PC-9 (cell line): Measurements from ENCODE around the gene PLCH2. TPM values are rescaled to one million over a fixed set of nuclear protein-coding genes. Genes with fewer than 3 reads are reported as not detected.

ENCODE experiments used
- BruUV-seq: library from RNA; stranded (reverse); fragments of 400-500 nt; replicated peaks from 2 replicates; lab custom pipeline; 2021; lab: Mats Ljungman, UMichigan
- CTCF ChIA-PET: fragments of 300-600 bp; sonication (Branson Sonifier 250); formaldehyde crosslinking; loops from one replicate; lab custom pipeline; 2022; ENCODE audit warnings: antibody characterized with exemption; lab: Charles Lee
- POLR2A ChIA-PET: fragments of 300-600 bp; sonication (Branson Sonifier 250); formaldehyde crosslinking; loops from one replicate; lab custom pipeline; 2022; ENCODE audit warnings: antibody characterized with exemption; ENCODE audit not compliant: unreplicated experiment; lab: Charles Lee
- DNase-seq, 2 experiments: peaks; one replicate each; pipeline versions ENCODE4 v3.0.0 to v3.0.0-alpha.2; 2015 to 2022; ENCODE audit warnings: mixed read lengths in 1 of 2
- H2AFZ ChIP-seq: fragments of 200-600 bp; sonication (generic); 2 replicates; pipeline ENCODE4 v1.8.1; 2017; ENCODE audit warnings: antibody characterized with exemption
- H3F3A ChIP-seq: fragments of 200-600 bp; sonication (generic); 2 replicates; pipeline ENCODE4 v1.8.1; 2017; ENCODE audit warnings: antibody characterized with exemption, mild to moderate bottlenecking, low read depth; ENCODE audit not compliant: insufficient read depth
- H3K27ac ChIP-seq: fragments of 200-600 bp; sonication (generic); 2 replicates; pipeline ENCODE4 v1.6.1; 2016; ENCODE audit warnings: mixed run types
- H3K27me3 ChIP-seq: fragments of 200-600 bp; sonication (generic); 2 replicates; pipeline ENCODE4 v1.6.1; 2016; ENCODE audit warnings: low read depth, mixed run types; ENCODE audit not compliant: insufficient read depth
- H3K36me3 ChIP-seq: fragments of 200-600 bp; sonication (generic); 2 replicates; pipeline ENCODE4 v1.6.1; 2016; ENCODE audit warnings: low read depth, mixed run types
- H3K4me1 ChIP-seq: fragments of 200-600 bp; sonication (generic); replicated peaks from 2 replicates; pipeline ENCODE4 v1.6.1; 2016; ENCODE audit warnings: mixed run types; ENCODE audit not compliant: insufficient read depth
- H3K4me2 ChIP-seq: fragments of 200-600 bp; sonication (generic); 2 replicates; pipeline ENCODE4 v1.6.1; 2017; ENCODE audit warnings: mixed run types
- H3K4me3 ChIP-seq: fragments of 200-600 bp; sonication (generic); 2 replicates; pipeline ENCODE4 v1.6.1; 2016; ENCODE audit warnings: mixed run types
- H3K79me2 ChIP-seq: fragments of 200-600 bp; sonication (generic); 2 replicates; pipeline ENCODE4 v1.6.1; 2017; ENCODE audit warnings: low read depth, mixed run types
- H3K9me2 ChIP-seq: fragments of 200-600 bp; sonication (generic); 2 replicates; pipeline ENCODE4 v1.8.1; 2017; ENCODE audit warnings: mild to moderate bottlenecking; ENCODE audit not compliant: insufficient read depth
- H3K9me3 ChIP-seq: fragments of 200-600 bp; sonication (generic); 2 replicates; pipeline ENCODE4 v1.8.1; 2016; ENCODE audit warnings: low read depth; ENCODE audit not compliant: insufficient read depth
- H4K20me1 ChIP-seq: fragments of 200-600 bp; sonication (generic); 2 replicates; pipeline ENCODE4 v1.8.1; 2017; ENCODE audit not compliant: insufficient read depth
- CTCF ChIP-seq: fragments of 200-600 bp; sonication (generic); conservative IDR thresholded peaks from 2 replicates; pipeline ENCODE4 v1.6.1; 2017; ENCODE audit warnings: mixed run types, antibody characterized with exemption, mild to moderate bottlenecking, moderate library complexity
- EZH2 ChIP-seq: fragments of 200-600 bp; sonication (generic); IDR thresholded peaks from 2 replicates; pipeline ENCODE4 v1.8.0; 2017; ENCODE audit warnings: antibody characterized with exemption, low read depth
- intact Hi-C: fragments of 100-400 bp; cut with micrococcal nuclease; formaldehyde crosslinking; loops from one replicate; pipeline ENCODE4 v1.10.0; 2022; ENCODE audit not compliant: unreplicated experiment
- total RNA-seq: library from RNA; stranded (reverse); gene quantifications from 2 replicates; pipeline ENCODE4 v1.2.3, GENCODE V29; 2021

The PLCH2 gene
- total RNA-seq, 1 experiment from 2014 or later: 0.98 TPM

GRCh38 chr1:2515763-2516080 is 39.6 kb downstream of the PLCH2 start:
- Histone ChIP-seq H3K9me2 (no peaks in the 10 kb centered on the region), H3K79me2 (no peaks in the 10 kb centered on the region), H3K4me1 (no peaks in the 10 kb centered on the region), H3K36me3 (no peaks in the 10 kb centered on the region), H3K4me2 (no peak overlapping the region), H4K20me1 (peaks cover 3% of the 10 kb centered on the region; the same call in 1 of the 2 replicates), H3K4me3 (no peak overlapping the region), H3K27ac (no peak overlapping the region), H3F3A (no peaks in the 10 kb centered on the region), H3K9me3 (no peaks in the 10 kb centered on the region), H2AFZ (no peak overlapping the region), H3K27me3 (no peaks in the 10 kb centered on the region)
- ChIA-PET CTCF (no interaction called here), POLR2A (interaction anchor here (0.6 kb wide), 1 partner anchor 17 kb away, joined by 8 read pairs; no protein-coding TSS in a partner anchor)
- DNase-seq: no peak
- intact Hi-C loops: no loop called here
- BruUV-seq: no TSS peak
- no peak for TF ChIP-seq CTCF
- TF ChIP-seq EZH2: no peak

GRCh38 chr1:2516124-2516523 is 40.0 kb downstream of the PLCH2 start:
- Histone ChIP-seq H2AFZ (no peak overlapping the region), H3K27ac (no peak overlapping the region), H3K4me2 (no peak overlapping the region), H4K20me1 (peaks cover 3% of the 10 kb centered on the region; the same call in 1 of the 2 replicates), H3K27me3 (no peaks in the 10 kb centered on the region), H3K79me2 (no peaks in the 10 kb centered on the region), H3K4me3 (no peak overlapping the region), H3K9me3 (no peaks in the 10 kb centered on the region), H3F3A (no peaks in the 10 kb centered on the region), H3K4me1 (no peaks in the 10 kb centered on the region), H3K9me2 (no peaks in the 10 kb centered on the region), H3K36me3 (no peaks in the 10 kb centered on the region)
- POLR2A ChIA-PET: no interaction called here
- CTCF ChIA-PET: no interaction called here
- no peak for DNase-seq
- no TSS peak for BruUV-seq
- intact Hi-C loops: no loop called here
- no peak for TF ChIP-seq CTCF
- no peak for TF ChIP-seq EZH2

- BruUV-seq: no TSS peak
- TF ChIP-seq EZH2 (no peak), CTCF (no peak)
- no peak overlapping the region for H3K27ac ChIP-seq
- no peaks in the 10 kb centered on the region for H3K36me3 ChIP-seq
- no peaks in the 10 kb centered on the region for H3F3A ChIP-seq
- no peak overlapping the region for H2AFZ ChIP-seq
- intact Hi-C loops: no loop called here
- H3K27me3 ChIP-seq: no peaks in the 10 kb centered on the region
- H3K4me3 ChIP-seq: no peak overlapping the region
- no peaks in the 10 kb centered on the region for H3K9me3 ChIP-seq
- no peaks in the 10 kb centered on the region for H3K79me2 ChIP-seq
- H3K9me2 ChIP-seq: no peaks in the 10 kb centered on the region
- no peak overlapping the region for H3K4me2 ChIP-seq
- peaks cover 8% of the 10 kb centered on the region; the same call in 1 of the 2 replicates for H4K20me1 ChIP-seq
- ChIA-PET CTCF (no interaction called here), POLR2A (no interaction called here)
- no peaks in the 10 kb centered on the region for H3K4me1 ChIP-seq
- DNase-seq: no peak
Measured at GRCh38 chr1:2516946-2517345, 40.9 kb downstream of the PLCH2 start.
